ENCODE measurements around the gene CHPF.

CHPF gene

DNA sequence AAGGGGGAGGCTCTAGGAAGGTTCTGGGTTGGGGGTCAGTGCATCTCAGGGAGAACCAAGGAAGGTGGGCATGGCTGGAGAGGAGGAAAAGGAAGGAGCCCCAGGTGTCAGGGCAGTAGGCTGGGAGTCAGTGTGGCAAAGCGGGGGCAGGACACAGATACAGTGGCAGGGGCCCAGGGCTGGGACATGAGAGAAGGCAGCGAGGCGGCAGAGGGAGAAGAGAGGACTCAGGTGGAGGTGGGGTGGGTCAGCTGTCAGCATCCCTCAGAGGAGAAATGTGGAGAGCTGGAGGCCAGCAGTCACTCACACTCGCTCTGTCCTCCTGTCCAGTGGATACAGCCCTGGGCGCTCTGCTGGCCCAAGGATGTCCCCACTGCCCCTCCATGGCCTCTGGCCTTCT lies 50.5 kb downstream of the CHPF start:
- TF ChIP-seq ZNF426 (tag by site-specific recombination; IDR thresholded peaks at IDR 0.05) (no peak), ZFP3 (tag by site-specific recombination; IDR thresholded peaks at IDR 0.05; ENCODE audit: low read depth) (no peak), ZNF221 (tag by site-specific recombination; IDR thresholded peaks at IDR 0.05; ENCODE audit: borderline replicate concordance) (no peak), ZNF48 (tag by site-specific recombination; IDR thresholded peaks at IDR 0.05) (no peak), ZXDB (tag by site-specific recombination; IDR thresholded peaks at IDR 0.05) (no peak), ZBTB20 (tag by site-specific recombination; IDR thresholded peaks at IDR 0.05) (no peak), ZNF292 (tag by site-specific recombination; IDR thresholded peaks at IDR 0.05; ENCODE audit: borderline replicate concordance, low read depth) (no peak), ZNF211 (tag by site-specific recombination; IDR thresholded peaks at IDR 0.05; ENCODE audit: low read depth) (no peak), GLIS1 (tag by site-specific recombination; IDR thresholded peaks at IDR 0.05) (no peak), ZSCAN16 (tag by site-specific recombination; IDR thresholded peaks at IDR 0.05) (no peak)
- TF ChIP-seq, protein P1, sequence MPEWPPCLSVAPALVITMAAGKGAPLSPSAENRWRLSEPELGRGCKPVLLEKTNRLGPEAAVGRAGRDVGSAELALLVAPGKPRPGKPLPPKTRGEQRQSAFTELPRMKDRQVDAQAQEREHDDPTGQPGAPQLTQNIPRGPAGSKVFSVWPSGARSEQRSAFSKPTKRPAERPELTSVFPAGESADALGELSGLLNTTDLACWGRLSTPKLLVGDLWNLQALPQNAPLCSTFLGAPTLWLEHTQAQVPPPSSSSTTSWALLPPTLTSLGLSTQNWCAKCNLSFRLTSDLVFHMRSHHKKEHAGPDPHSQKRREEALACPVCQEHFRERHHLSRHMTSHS (tag by site-specific recombination; IDR thresholded peaks at IDR 0.05), result no peak
- TF ChIP-seq, protein P2, sequence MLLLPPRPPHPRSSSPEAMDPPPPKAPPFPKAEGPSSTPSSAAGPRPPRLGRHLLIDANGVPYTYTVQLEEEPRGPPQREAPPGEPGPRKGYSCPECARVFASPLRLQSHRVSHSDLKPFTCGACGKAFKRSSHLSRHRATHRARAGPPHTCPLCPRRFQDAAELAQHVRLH (tag by site-specific recombination; IDR thresholded peaks at IDR 0.05), result no peak
- ChIA-PET CTCF (interaction anchor here (1.1 to 11.4 kb wide), 6 partner anchors 13 to 91 kb away, joined by 3 to 252 read pairs (median 79); partner anchors contain the start of gene ASIC4), POLR2A (interaction anchor here (0.6 kb wide), 1 partner anchor 35 kb away, joined by 6 read pairs; no protein-coding TSS in a partner anchor)
- H3K4me1 ChIP-seq (ENCODE audit: control insufficient read depth, insufficient read depth, low read length), result peaks cover 3% of the 10 kb centered on the region; the same call in 1 of the 2 replicates
- no peaks in the 10 kb centered on the region for H3K36me3 ChIP-seq (ENCODE audit: control insufficient read depth in 2 of 2, insufficient read depth in 1 of 2, low read length in 2 of 2)
- H3K9me3 ChIP-seq (ENCODE audit: control insufficient read depth, insufficient read depth, low read depth, low read length), result no peaks in the 10 kb centered on the region
- H3K27ac ChIP-seq (ENCODE audit: extremely low read depth, low read depth, low read length), result no peak overlapping the region
- no peak overlapping the region for H3K4me3 ChIP-seq (ENCODE audit: low read depth, low read length)

DNA sequence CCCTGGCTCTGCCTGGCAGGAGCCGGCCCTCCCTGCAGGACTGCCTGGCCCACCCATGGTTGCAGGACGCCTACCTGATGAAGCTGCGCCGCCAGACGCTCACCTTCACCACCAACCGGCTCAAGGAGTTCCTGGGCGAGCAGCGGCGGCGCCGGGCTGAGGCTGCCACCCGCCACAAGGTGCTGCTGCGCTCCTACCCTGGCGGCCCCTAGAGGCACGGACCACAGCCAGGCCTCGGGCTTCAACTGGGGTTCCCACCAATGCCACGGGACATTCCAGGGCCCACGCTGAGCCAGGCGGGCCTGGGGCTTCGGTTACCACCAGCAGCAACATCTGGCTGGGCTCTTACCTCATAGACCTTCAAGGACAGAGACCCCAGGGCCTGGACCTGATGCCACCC lies 51.0 kb downstream of the CHPF start:
- POLR2A ChIA-PET, result no interaction called here
- Histone ChIP-seq H3K4me3 (ENCODE audit: low read depth, low read length) (no peak overlapping the region), H3K27ac (ENCODE audit: extremely low read depth, low read depth, low read length) (no peak overlapping the region), H3K9me3 (ENCODE audit: control insufficient read depth, insufficient read depth, low read depth, low read length) (no peaks in the 10 kb centered on the region), H3K36me3 (ENCODE audit: control insufficient read depth in 2 of 2, insufficient read depth in 1 of 2, low read length in 2 of 2) (no peaks in the 10 kb centered on the region), H3K4me1 (ENCODE audit: control insufficient read depth, insufficient read depth, low read length) (peaks cover 3% of the 10 kb centered on the region; the same call in 1 of the 2 replicates)
- TF ChIP-seq TCF7L2 (IDR thresholded peaks at IDR 0.05; ENCODE audit: borderline replicate concordance, low read depth, low read length), result no peak
- CTCF ChIA-PET, result interaction anchor here (0.7 to 11.4 kb wide), 4 partner anchors 13 to 103 kb away, joined by 3 to 252 read pairs (median 50); no protein-coding TSS in a partner anchor

DNA sequence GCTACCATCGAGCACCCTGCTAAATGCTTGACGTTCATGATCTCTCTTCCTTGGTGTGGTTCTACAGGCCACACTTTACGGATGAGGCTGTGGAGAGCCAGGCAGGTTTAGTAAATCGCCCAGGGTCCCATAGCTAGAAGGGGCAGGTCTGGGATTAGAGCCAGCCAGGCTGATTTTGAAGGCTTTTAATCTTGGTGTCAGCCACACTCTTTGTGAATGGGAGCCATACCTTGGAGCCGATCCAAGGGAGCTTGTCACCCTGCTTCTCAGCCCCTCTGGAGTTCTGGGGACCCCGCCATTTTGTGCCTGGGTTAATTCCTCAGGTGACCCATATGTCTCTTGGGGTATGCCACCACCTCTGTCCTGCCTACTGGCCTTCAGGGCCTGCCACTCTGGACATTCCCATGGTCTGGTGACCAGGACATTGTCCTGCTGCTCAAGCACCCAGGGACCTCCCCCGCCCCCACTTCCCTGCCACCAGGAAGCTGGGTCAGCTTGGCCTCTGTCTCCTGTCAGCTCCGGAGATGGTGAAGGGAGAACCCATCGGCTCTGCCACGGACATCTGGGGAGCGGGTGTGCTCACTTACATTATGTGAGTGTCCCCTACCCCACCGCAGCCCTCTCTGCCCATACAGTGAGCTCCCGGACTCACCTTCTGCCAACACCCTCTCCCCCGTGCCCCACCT lies 52.2 kb downstream of the CHPF start:
- POLR2A ChIA-PET, result no interaction called here
- Histone ChIP-seq H3K4me1 (ENCODE audit: control insufficient read depth, insufficient read depth, low read length) (peaks cover 3% of the 10 kb centered on the region; the same call in 1 of the 2 replicates), H3K36me3 (ENCODE audit: control insufficient read depth in 2 of 2, insufficient read depth in 1 of 2, low read length in 2 of 2) (no peaks in the 10 kb centered on the region), H3K4me3 (ENCODE audit: low read depth, low read length) (no peak overlapping the region), H3K27ac (ENCODE audit: extremely low read depth, low read depth, low read length) (no peak overlapping the region), H3K9me3 (ENCODE audit: control insufficient read depth, insufficient read depth, low read depth, low read length) (no peaks in the 10 kb centered on the region)
- CTCF ChIA-PET, result interaction anchor here (0.5 to 11.4 kb wide), 7 partner anchors 12 to 102 kb away, joined by 3 to 252 read pairs (median 4); no protein-coding TSS in a partner anchor
- TF ChIP-seq ZNF324 (tag by site-specific recombination; IDR thresholded peaks at IDR 0.05), result no peak
- no peak for TF ChIP-seq ZNF670 (tag by site-specific recombination; IDR thresholded peaks at IDR 0.05; ENCODE audit: low read depth)
- no peak for TF ChIP-seq ZNF133 (tag by site-specific recombination; IDR thresholded peaks at IDR 0.05)
- no peak for TF ChIP-seq MEIS1 (CRISPR knock-in tag; IDR thresholded peaks at IDR 0.05; ENCODE audit: borderline replicate concordance)
- TF ChIP-seq SP2 (tag by site-specific recombination; IDR thresholded peaks at IDR 0.05), result no peak
- TF ChIP-seq, protein P3, sequence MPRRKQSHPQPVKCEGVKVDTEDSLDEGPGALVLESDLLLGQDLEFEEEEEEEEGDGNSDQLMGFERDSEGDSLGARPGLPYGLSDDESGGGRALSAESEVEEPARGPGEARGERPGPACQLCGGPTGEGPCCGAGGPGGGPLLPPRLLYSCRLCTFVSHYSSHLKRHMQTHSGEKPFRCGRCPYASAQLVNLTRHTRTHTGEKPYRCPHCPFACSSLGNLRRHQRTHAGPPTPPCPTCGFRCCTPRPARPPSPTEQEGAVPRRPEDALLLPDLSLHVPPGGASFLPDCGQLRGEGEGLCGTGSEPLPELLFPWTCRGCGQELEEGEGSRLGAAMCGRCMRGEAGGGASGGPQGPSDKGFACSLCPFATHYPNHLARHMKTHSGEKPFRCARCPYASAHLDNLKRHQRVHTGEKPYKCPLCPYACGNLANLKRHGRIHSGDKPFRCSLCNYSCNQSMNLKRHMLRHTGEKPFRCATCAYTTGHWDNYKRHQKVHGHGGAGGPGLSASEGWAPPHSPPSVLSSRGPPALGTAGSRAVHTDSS (tag by site-specific recombination; IDR thresholded peaks at IDR 0.05), result no peak
- no peak for TF ChIP-seq ZNF169 (tag by site-specific recombination; IDR thresholded peaks at IDR 0.05)
- no peak for TF ChIP-seq ZNF558 (tag by site-specific recombination; IDR thresholded peaks at IDR 0.05)
- TF ChIP-seq ZNF214 (tag by site-specific recombination; IDR thresholded peaks at IDR 0.05; ENCODE audit: borderline replicate concordance), result no peak
- no peak for TF ChIP-seq ZNF416 (tag by site-specific recombination; IDR thresholded peaks at IDR 0.05)
- no peak for TF ChIP-seq ZBTB21 (tag by site-specific recombination; IDR thresholded peaks at IDR 0.05)
- no peak for TF ChIP-seq ZNF549 (tag by site-specific recombination; IDR thresholded peaks at IDR 0.05)
- TF ChIP-seq, protein P4, sequence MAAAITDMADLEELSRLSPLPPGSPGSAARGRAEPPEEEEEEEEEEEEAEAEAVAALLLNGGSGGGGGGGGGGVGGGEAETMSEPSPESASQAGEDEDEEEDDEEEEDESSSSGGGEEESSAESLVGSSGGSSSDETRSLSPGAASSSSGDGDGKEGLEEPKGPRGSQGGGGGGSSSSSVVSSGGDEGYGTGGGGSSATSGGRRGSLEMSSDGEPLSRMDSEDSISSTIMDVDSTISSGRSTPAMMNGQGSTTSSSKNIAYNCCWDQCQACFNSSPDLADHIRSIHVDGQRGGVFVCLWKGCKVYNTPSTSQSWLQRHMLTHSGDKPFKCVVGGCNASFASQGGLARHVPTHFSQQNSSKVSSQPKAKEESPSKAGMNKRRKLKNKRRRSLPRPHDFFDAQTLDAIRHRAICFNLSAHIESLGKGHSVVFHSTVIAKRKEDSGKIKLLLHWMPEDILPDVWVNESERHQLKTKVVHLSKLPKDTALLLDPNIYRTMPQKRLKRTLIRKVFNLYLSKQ (tag by site-specific recombination; IDR thresholded peaks at IDR 0.05; ENCODE audit: borderline replicate concordance), result no peak
- TF ChIP-seq SETDB1 (IDR thresholded peaks at IDR 0.05; ENCODE audit: insufficient read length, low read length), result no peak

Data from HEK293 (cell line).